GM23338 (cell line): Measurements from ENCODE around the gene DYNLT3. TPM values are rescaled to one million over a fixed set of nuclear protein-coding genes. Genes with fewer than 3 reads are reported as not detected.

Source experiments
- ATAC-seq: fragments of 200-7000 bp; cut with Tn5 transposase; 3 replicates; pipeline ENCODE4 v1.9.1; 2020
- DNase-seq: peaks from one replicate; pipeline ENCODE4 v3.0.0-alpha.2; 2015; ENCODE audit warnings: low spot score
- H2AFZ ChIP-seq: fragments of 200-600 bp; sonication (generic); 2 replicates; pipeline ENCODE4 v1.8.0; 2016; ENCODE audit warnings: antibody characterized with exemption, mild to moderate bottlenecking, moderate library complexity
- H3F3A ChIP-seq: fragments of 200-600 bp; sonication (generic); replicated peaks from 2 replicates; pipeline ENCODE4 v1.8.0; 2017; ENCODE audit warnings: antibody characterized with exemption, mixed run types, low read depth
- H3K27ac ChIP-seq: fragments of 200-600 bp; sonication (generic); 2 replicates; pipeline ENCODE4 v1.6.1; 2016; ENCODE audit warnings: low read depth
- H3K27me3 ChIP-seq: fragments of 200-600 bp; sonication (generic); 2 replicates; pipeline ENCODE4 v1.8.0; 2016; ENCODE audit warnings: mild to moderate bottlenecking, mixed run types, moderate library complexity; ENCODE audit not compliant: insufficient read depth
- H3K36me3 ChIP-seq: fragments of 200-600 bp; sonication (generic); 2 replicates; pipeline ENCODE4 v1.8.0; 2016; ENCODE audit warnings: mild to moderate bottlenecking; ENCODE audit not compliant: insufficient read depth
- H3K4me1 ChIP-seq: fragments of 200-600 bp; sonication (generic); 2 replicates; pipeline ENCODE4 v1.8.0; 2016; ENCODE audit warnings: mild to moderate bottlenecking, moderate library complexity; ENCODE audit not compliant: insufficient read depth
- H3K4me2 ChIP-seq: fragments of 200-600 bp; sonication (generic); 2 replicates; pipeline ENCODE4 v1.7.1; 2017; ENCODE audit warnings: mixed run types
- H3K4me3 ChIP-seq: fragments of 200-600 bp; sonication (generic); 2 replicates; pipeline ENCODE4 v1.6.1; 2016; ENCODE audit warnings: mixed run types
- H3K79me2 ChIP-seq: fragments of 200-600 bp; sonication (generic); replicated peaks from 2 replicates; pipeline ENCODE4 v1.8.0; 2017; ENCODE audit warnings: mild to moderate bottlenecking; ENCODE audit not compliant: insufficient read depth
- H3K9me2 ChIP-seq: fragments of 200-600 bp; sonication (generic); 2 replicates; pipeline ENCODE4 v1.8.0; 2017; ENCODE audit not compliant: insufficient read depth
- H4K20me1 ChIP-seq: fragments of 200-600 bp; sonication (generic); replicated peaks from 2 replicates; pipeline ENCODE4 v1.8.0; 2017; ENCODE audit warnings: mild to moderate bottlenecking; ENCODE audit not compliant: insufficient read depth
- H3K27ac Mint-ChIP-seq: 2 replicates; pipeline ENCODE4 v1.8.0; 2020; ENCODE audit warnings: inconsistent platforms, mild to moderate bottlenecking, moderate library complexity, mixed read lengths
- H3K27me3 Mint-ChIP-seq: 3 replicates; pipeline ENCODE4 v1.8.0; 2022; ENCODE audit warnings: low read depth, mild to moderate bottlenecking, moderate library complexity, mixed read lengths, inconsistent platforms; ENCODE audit not compliant: insufficient read depth, poor library complexity
- H3K36me3 Mint-ChIP-seq: 3 replicates; pipeline ENCODE4 v1.8.0; 2021; ENCODE audit warnings: low read depth, mild to moderate bottlenecking, inconsistent platforms, moderate library complexity, mixed read lengths
- H3K4me1 Mint-ChIP-seq: 3 replicates; pipeline ENCODE4 v1.8.0; 2020; ENCODE audit warnings: mild to moderate bottlenecking, inconsistent platforms, mixed read lengths
- H3K4me3 Mint-ChIP-seq: 3 replicates; pipeline ENCODE4 v1.8.0; 2021; ENCODE audit warnings: moderate library complexity, mild to moderate bottlenecking, inconsistent platforms, mixed read lengths
- H3K9me3 Mint-ChIP-seq: 3 replicates; pipeline ENCODE4 v1.8.0; 2020; ENCODE audit warnings: moderate library complexity, mild to moderate bottlenecking, inconsistent platforms, mixed read lengths
- CREB1 ChIP-seq: fragments of 250-450 bp; sonication (Bioruptor Pico); IDR thresholded peaks from 2 replicates; pipeline ENCODE4 v1.5.0; 2020; ENCODE audit warnings: low read depth, mild to moderate bottlenecking, moderate library complexity
- EZH2 ChIP-seq: fragments of 200-600 bp; sonication (generic); IDR thresholded peaks from one replicate; pipeline ENCODE4 v1.8.0; 2017; ENCODE audit warnings: antibody characterized with exemption, mild to moderate bottlenecking, low read depth; ENCODE audit not compliant: unreplicated experiment
- EZH2phosphoT487 ChIP-seq: fragments of 200-600 bp; sonication (generic); IDR thresholded peaks from one replicate; pipeline ENCODE4 v1.8.1; 2018; ENCODE audit warnings: antibody characterized with exemption; ENCODE audit not compliant: unreplicated experiment
- JUNB ChIP-seq: IDR thresholded peaks from one replicate; pipeline ENCODE4 v1.6.1; 2016; ENCODE audit warnings: antibody characterized with exemption; ENCODE audit not compliant: unreplicated experiment
- NANOG ChIP-seq: IDR thresholded peaks from 2 replicates; pipeline ENCODE4 v1.6.1; 2016; ENCODE audit warnings: antibody characterized with exemption, borderline replicate concordance
- POLR2AphosphoS5 ChIP-seq: IDR thresholded peaks from 2 replicates; pipeline ENCODE4 v1.6.1; 2016; ENCODE audit warnings: antibody characterized with exemption, low read depth
- STAT1 ChIP-seq: IDR thresholded peaks from one replicate; pipeline ENCODE4 v1.6.1; 2016; ENCODE audit warnings: antibody characterized with exemption; ENCODE audit not compliant: unreplicated experiment
- ZNF114 ChIP-seq: fragments of 250-450 bp; sonication (Bioruptor Pico); IDR thresholded peaks from 2 replicates; pipeline ENCODE4 v1.5.0; 2020; ENCODE audit warnings: mild to moderate bottlenecking, moderate library complexity
- ZNF331 ChIP-seq: fragments of 250-450 bp; sonication (Bioruptor Pico); IDR thresholded peaks from 2 replicates; pipeline ENCODE4 v1.5.0; 2020; ENCODE audit warnings: low read depth, mild to moderate bottlenecking, moderate library complexity
- polyA plus RNA-seq: library from polyadenylated mRNA; unstranded; fragments of >200 nt; fragmentation: Nextera tagmentation; extraction: Ambion mirVana; gene quantifications from 2 replicates; pipeline ENCODE4 v1.2.1, GENCODE V29; 2016
- total RNA-seq: library from RNA; depleted of rRNA; stranded (reverse); fragments of >200 nt; shearing (Covaris generic); gene quantifications from 2 replicates; pipeline ENCODE4 v1.2.3, GENCODE V29; 2014
- TF ChIP-seq, protein P1 (sequence below), 2 experiments: fragments of 200-600 bp in 1 of 2; sonication (generic) in 1 of 2; conservative IDR thresholded peaks; 2 replicates each; pipeline versions ENCODE4 v1.5.1 to v1.6.1; 2016 to 2017; ENCODE audit warnings: antibody characterized with exemption in 2 of 2, low read depth in 2 of 2, mild to moderate bottlenecking in 2 of 2, moderate library complexity in 1 of 2
- TF ChIP-seq, protein P2 (sequence below): IDR thresholded peaks from one replicate; pipeline ENCODE4 v1.6.1; 2018; ENCODE audit warnings: antibody characterized with exemption; ENCODE audit not compliant: unreplicated experiment
- TF ChIP-seq, protein P3 (sequence below): IDR thresholded peaks from 2 replicates; pipeline ENCODE4 v1.6.1; 2016; ENCODE audit warnings: antibody characterized with exemption
- TF ChIP-seq, protein P4 (sequence below): fragments of 250-450 bp; sonication (Bioruptor Pico); IDR thresholded peaks from 2 replicates; pipeline ENCODE4 v1.5.0; 2020; ENCODE audit warnings: mild to moderate bottlenecking, moderate library complexity

Gene DYNLT3
- total and polyA plus RNA-seq, 2 experiments from 2014 or later = 6.5 to 8.1 TPM

DNA sequence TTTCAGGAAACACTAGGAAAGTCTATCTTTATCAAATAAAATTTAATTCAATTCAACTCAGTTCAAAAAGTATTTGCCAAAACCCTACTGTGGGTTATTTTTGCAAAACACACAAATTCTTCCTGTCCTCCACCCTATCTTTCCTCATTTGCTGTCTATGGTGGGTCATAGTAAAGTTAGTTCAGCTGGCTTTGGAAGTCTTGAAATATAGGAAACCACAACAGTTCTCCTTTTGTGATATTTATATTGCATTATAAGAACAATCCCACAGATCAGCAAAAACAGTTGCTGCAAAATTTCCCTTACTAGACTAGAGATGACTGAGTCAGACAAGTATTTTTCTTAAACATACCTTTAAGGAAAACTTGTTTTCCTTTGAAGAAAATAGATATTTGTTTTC is 45.3 kb downstream of the DYNLT3 start:
- Histone ChIP-seq H3K27ac (no peak overlapping the region), H3K4me3 (no peak overlapping the region), H3K27me3 (no peaks in the 10 kb centered on the region), H3F3A (no peaks in the 10 kb centered on the region), H2AFZ (no peak overlapping the region), H3K36me3 (no peaks in the 10 kb centered on the region), H3K79me2 (no peaks in the 10 kb centered on the region), H3K4me2 (no peak overlapping the region), H4K20me1 (no peaks in the 10 kb centered on the region), H3K9me2 (no peaks in the 10 kb centered on the region), H3K4me1 (no peaks in the 10 kb centered on the region)
- Mint-ChIP-seq H3K27ac (no peak overlapping the region), H3K36me3 (no peaks in the 10 kb centered on the region), H3K27me3 (no peaks in the 10 kb centered on the region), H3K4me3 (no peak overlapping the region), H3K9me3 (no peaks in the 10 kb centered on the region), H3K4me1 (no peaks in the 10 kb centered on the region)
- ATAC-seq (no peak), DNase-seq (no peak)
- TF ChIP-seq NANOG (no peak), STAT1 (no peak), ZNF331 (CRISPR knock-in tag) (no peak), ZNF114 (CRISPR knock-in tag) (no peak), EZH2 (no peak), CREB1 (CRISPR knock-in tag) (no peak), JUNB (no peak), POLR2AphosphoS5 (no peak), EZH2phosphoT487 (no peak)
- TF ChIP-seq, protein P1, sequence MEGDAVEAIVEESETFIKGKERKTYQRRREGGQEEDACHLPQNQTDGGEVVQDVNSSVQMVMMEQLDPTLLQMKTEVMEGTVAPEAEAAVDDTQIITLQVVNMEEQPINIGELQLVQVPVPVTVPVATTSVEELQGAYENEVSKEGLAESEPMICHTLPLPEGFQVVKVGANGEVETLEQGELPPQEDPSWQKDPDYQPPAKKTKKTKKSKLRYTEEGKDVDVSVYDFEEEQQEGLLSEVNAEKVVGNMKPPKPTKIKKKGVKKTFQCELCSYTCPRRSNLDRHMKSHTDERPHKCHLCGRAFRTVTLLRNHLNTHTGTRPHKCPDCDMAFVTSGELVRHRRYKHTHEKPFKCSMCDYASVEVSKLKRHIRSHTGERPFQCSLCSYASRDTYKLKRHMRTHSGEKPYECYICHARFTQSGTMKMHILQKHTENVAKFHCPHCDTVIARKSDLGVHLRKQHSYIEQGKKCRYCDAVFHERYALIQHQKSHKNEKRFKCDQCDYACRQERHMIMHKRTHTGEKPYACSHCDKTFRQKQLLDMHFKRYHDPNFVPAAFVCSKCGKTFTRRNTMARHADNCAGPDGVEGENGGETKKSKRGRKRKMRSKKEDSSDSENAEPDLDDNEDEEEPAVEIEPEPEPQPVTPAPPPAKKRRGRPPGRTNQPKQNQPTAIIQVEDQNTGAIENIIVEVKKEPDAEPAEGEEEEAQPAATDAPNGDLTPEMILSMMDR (conservative IDR thresholded peaks at IDR 0.05; ENCODE audit: low read depth in 2 of 2) = no peak
- TF ChIP-seq, protein P2, sequence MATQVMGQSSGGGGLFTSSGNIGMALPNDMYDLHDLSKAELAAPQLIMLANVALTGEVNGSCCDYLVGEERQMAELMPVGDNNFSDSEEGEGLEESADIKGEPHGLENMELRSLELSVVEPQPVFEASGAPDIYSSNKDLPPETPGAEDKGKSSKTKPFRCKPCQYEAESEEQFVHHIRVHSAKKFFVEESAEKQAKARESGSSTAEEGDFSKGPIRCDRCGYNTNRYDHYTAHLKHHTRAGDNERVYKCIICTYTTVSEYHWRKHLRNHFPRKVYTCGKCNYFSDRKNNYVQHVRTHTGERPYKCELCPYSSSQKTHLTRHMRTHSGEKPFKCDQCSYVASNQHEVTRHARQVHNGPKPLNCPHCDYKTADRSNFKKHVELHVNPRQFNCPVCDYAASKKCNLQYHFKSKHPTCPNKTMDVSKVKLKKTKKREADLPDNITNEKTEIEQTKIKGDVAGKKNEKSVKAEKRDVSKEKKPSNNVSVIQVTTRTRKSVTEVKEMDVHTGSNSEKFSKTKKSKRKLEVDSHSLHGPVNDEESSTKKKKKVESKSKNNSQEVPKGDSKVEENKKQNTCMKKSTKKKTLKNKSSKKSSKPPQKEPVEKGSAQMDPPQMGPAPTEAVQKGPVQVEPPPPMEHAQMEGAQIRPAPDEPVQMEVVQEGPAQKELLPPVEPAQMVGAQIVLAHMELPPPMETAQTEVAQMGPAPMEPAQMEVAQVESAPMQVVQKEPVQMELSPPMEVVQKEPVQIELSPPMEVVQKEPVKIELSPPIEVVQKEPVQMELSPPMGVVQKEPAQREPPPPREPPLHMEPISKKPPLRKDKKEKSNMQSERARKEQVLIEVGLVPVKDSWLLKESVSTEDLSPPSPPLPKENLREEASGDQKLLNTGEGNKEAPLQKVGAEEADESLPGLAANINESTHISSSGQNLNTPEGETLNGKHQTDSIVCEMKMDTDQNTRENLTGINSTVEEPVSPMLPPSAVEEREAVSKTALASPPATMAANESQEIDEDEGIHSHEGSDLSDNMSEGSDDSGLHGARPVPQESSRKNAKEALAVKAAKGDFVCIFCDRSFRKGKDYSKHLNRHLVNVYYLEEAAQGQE = no peak
- TF ChIP-seq, protein P3, sequence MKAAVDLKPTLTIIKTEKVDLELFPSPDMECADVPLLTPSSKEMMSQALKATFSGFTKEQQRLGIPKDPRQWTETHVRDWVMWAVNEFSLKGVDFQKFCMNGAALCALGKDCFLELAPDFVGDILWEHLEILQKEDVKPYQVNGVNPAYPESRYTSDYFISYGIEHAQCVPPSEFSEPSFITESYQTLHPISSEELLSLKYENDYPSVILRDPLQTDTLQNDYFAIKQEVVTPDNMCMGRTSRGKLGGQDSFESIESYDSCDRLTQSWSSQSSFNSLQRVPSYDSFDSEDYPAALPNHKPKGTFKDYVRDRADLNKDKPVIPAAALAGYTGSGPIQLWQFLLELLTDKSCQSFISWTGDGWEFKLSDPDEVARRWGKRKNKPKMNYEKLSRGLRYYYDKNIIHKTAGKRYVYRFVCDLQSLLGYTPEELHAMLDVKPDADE = no peak
- TF ChIP-seq, protein P4, sequence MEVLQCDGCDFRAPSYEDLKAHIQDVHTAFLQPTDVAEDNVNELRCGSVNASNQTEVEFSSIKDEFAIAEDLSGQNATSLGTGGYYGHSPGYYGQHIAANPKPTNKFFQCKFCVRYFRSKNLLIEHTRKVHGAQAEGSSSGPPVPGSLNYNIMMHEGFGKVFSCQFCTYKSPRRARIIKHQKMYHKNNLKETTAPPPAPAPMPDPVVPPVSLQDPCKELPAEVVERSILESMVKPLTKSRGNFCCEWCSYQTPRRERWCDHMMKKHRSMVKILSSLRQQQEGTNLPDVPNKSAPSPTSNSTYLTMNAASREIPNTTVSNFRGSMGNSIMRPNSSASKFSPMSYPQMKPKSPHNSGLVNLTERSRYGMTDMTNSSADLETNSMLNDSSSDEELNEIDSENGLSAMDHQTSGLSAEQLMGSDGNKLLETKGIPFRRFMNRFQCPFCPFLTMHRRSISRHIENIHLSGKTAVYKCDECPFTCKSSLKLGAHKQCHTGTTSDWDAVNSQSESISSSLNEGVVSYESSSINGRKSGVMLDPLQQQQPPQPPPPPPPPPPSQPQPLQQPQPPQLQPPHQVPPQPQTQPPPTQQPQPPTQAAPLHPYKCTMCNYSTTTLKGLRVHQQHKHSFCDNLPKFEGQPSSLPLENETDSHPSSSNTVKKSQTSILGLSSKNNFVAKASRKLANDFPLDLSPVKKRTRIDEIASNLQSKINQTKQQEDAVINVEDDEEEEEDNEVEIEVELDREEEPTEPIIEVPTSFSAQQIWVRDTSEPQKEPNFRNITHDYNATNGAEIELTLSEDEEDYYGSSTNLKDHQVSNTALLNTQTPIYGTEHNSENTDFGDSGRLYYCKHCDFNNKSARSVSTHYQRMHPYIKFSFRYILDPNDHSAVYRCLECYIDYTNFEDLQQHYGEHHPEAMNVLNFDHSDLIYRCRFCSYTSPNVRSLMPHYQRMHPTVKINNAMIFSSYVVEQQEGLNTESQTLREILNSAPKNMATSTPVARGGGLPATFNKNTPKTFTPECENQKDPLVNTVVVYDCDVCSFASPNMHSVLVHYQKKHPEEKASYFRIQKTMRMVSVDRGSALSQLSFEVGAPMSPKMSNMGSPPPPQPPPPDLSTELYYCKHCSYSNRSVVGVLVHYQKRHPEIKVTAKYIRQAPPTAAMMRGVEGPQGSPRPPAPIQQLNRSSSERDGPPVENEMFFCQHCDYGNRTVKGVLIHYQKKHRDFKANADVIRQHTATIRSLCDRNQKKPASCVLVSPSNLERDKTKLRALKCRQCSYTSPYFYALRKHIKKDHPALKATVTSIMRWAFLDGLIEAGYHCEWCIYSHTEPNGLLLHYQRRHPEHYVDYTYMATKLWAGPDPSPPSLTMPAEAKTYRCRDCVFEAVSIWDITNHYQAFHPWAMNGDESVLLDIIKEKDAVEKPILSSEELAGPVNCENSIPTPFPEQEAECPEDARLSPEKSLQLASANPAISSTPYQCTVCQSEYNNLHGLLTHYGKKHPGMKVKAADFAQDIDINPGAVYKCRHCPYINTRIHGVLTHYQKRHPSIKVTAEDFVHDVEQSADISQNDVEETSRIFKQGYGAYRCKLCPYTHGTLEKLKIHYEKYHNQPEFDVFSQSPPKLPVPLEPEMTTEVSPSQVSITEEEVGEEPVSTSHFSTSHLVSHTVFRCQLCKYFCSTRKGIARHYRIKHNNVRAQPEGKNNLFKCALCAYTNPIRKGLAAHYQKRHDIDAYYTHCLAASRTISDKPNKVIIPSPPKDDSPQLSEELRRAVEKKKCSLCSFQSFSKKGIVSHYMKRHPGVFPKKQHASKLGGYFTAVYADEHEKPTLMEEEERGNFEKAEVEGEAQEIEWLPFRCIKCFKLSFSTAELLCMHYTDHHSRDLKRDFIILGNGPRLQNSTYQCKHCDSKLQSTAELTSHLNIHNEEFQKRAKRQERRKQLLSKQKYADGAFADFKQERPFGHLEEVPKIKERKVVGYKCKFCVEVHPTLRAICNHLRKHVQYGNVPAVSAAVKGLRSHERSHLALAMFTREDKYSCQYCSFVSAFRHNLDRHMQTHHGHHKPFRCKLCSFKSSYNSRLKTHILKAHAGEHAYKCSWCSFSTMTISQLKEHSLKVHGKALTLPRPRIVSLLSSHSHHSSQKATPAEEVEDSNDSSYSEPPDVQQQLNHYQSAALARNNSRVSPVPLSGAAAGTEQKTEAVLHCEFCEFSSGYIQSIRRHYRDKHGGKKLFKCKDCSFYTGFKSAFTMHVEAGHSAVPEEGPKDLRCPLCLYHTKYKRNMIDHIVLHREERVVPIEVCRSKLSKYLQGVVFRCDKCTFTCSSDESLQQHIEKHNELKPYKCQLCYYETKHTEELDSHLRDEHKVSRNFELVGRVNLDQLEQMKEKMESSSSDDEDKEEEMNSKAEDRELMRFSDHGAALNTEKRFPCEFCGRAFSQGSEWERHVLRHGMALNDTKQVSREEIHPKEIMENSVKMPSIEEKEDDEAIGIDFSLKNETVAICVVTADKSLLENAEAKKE (CRISPR knock-in tag) = no peak
